Measurements from ENCODE around the gene SACM1L.
"Not testable (repeated sequence)": the region's sequence is repeated elsewhere in the genome, so short reads cannot be mapped to it uniquely, and the experiment has no call there.

Gene SACM1L

DNA sequence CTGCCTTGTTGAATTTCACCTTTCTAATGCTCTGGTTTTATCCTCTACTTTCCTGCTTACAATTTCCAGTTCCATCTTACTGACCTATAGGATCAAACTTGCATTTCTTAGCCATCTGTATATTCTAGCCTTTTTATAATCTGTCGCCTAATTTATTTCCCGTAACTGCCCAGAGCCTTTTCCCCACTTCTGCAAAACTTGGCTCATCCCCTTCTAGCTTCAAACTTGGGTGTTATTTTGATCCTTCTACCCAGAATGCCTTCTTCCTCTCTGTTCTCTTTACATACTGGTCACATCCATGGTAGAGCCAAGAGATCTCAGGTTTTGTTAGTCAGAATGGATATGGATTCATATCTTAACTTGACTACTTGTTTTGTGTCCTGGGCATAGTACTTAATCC, 2.6 kb downstream of the SACM1L start:
- DNase-seq (ENCODE audit: low read depth in 1 of 2, low spot score in 1 of 2): no peak

DNA sequence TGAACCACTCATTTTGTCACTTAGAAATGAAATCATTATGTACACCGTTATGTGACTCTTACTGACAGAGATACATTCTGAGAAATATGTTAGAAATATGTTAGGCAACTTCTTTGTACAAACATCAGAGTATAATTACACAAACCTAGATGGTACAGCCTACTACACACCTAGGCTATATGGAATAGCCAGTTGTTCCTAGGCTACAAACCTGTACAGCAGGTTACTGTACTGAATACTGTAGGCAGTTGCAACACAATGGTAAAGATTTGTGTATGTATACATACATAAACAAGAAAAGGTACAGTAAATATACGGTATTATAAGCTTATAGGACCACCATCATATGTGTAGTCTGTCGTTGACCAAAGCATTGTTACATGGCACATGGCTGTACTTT, 3.7 kb downstream of the SACM1L start:
- no peak for DNase-seq (ENCODE audit: low read depth in 1 of 2, low spot score in 1 of 2)

DNA sequence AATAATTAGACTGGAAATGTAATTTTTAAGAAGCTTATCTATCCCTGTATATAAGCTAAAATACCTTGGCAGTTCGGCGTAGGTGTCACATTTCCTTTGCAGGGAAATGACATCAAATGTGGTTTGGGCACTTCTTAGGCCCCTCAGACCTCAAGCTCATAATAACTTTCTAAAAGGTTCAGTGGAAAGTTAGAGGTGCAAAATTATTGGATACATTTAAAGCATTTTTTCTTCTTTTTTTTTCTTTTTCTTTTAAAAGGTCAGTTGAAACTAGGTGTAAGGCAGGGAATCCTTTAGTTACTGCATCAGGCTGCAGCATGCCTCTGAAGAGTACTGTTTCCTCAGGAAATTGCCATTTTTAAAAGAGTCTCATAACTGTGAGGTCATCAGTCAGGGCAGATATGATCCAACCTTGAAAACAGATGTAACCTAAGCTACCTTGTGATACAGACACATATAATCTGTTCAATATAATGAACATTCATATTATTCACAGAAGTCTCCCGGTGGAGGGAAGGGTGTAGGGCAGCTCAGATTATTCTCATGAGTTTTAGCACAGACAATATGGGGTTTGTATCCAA, 4.8 kb downstream of the SACM1L start:
- no peak for DNase-seq (ENCODE audit: low read depth in 1 of 2, low spot score in 1 of 2)

DNA sequence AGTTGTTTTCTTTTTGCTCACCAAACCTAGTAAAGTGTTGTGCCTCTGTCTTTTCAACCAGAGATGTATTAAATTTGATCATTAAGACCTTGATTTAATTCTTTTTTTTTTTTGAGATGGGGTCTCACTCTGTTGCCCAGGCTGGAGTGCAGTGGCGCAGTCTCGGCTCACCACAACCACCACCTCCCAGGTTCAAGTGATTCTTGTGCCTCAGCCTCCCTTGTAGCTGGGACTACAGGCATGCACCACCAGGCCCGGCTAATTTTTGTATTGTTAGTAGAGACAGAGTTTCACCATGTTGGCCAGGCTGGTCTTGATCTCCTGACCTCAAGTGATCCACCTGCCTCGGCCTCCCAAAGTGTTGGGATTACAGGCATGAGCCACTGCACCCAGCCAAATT, 6.0 kb downstream of the SACM1L start:
- not testable (repeated sequence) for DNase-seq (ENCODE audit: low read depth in 1 of 2, low spot score in 1 of 2)

DNA sequence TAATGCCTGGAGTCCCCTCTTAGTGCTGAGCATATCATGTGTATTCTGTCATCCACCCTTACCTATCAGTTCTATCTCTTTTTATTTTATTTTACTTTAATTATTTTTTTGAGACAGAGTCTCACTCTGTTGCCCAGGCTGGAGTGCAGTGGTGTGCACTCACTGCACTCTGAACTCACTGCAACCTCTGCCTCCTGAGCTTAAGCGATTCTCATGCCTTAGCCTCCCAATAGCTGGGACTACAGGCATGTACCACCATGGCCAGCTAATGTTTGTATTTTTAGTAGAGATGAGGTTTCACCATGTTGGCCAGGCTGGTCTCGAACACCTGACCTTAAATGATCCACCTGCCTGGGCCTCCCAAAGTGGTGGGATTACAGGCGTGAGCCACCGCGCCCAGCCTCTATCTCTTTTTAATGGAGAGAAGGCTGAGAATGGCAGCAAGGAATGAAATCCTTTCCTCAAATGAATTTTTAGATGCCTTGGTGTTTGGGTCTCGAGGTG, 11.4 kb downstream of the SACM1L start:
- DNase-seq (ENCODE audit: low read depth in 1 of 2, low spot score in 1 of 2): no peak

DNA sequence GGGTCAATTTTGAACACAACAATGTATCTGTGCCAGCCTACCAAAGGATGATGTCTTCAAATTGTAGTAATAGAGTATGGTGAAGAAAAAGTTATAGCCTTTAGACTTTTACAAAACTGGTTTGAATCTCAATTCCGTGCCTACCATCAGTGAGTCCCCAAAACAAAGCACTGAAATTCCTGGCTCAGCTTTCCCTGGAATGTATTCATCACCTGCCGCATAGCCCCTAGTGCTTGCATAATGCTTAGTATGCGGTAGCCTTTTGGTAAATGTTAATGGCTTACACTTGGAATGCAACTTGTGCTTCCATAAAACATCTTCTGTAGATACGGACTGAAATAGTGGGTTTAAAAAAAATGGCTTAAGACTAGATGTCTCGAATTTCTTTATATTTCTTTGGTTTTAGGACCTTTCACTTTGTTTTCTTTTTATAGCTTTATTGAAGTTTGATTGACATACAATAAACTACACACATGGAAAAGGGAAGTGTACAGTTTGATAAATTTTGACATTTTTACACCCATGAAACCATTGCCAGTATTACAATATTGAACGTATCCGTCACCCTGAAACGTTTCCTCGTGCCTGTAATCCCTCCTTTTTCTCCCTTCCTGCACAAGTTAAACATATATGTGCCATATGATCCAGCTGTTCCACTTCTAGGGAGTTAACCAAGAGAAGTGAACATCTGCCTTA, 12.1 kb downstream of the SACM1L start:
- DNase-seq (ENCODE audit: low read depth in 1 of 2, low spot score in 1 of 2): no peak

DNA sequence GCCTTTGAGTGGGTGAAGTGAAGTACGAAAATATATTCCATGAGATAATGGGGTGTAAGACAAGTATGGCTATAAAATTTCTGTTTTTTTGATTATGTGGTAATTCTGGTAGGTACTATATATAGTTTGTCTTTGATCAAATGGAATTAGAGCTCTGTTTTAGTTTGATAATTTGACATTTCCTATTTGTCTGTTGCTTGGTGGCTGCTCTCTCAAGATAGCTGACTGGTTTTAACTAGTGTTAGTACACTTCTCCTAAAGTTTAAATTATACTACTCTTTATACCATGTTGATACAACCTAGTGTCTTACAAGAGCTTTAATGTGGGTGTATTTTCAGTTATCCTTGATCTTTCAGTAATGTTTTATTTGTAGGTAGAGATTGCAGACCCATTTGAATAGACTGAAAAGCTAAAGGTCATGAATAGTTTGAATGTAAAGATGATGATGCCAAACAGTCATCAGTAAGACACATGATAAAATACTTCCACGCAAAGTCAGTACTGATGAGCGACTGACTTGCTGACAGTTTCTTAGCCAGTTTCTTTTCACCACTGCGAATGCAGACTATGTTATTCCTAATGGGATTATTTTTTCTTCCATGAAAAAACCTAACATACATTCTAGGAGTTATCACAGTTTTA, 15.2 kb downstream of the SACM1L start:
- no peak for DNase-seq (ENCODE audit: low read depth in 1 of 2, low spot score in 1 of 2)

DNA sequence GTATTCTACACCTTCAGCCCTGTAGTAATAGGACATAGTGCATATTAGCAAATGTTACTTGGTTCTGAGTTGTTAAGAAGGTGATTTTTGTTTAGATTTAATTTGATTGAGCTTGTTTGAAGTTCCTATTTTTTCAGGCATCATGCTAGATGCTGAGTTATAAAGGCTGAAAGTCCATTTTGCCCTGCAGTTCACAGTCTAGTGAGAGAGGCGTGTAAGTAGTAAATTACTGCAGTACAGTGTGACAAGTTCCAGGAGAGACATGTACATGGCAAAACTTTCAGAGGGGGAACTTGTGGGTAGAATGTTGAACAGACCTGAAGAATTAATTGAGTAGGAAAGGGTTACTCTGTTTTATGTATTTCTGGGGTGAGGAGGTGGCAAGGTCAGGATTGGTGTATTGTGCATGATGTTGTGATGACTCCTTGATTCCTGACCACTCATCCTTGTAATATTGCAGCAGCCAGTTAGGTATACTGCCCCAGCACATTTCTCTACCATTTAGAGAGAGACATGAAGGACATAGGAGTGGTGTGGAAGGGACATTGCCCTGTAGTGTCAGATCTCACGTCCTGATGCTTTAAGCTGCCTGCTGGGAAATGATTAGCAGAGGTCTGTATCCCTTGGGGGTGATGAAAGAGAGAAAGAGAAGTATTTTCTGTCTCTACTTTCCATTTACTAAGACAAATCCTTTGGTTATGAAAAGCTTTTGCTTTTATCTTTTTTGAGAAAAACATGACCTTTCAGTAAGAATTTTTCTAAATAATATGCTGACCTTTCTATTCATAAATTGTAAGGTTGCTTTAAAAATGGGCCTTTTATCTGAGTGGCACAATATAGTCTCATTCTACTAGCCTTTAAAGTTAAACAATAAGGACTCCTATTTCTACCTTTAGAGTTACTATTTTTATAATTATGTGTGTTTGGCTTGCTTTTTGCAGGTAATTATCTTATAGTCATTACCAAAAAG, 16.9 kb downstream of the SACM1L start:
- DNase-seq (ENCODE audit: low read depth in 1 of 2, low spot score in 1 of 2): no peak

DNA sequence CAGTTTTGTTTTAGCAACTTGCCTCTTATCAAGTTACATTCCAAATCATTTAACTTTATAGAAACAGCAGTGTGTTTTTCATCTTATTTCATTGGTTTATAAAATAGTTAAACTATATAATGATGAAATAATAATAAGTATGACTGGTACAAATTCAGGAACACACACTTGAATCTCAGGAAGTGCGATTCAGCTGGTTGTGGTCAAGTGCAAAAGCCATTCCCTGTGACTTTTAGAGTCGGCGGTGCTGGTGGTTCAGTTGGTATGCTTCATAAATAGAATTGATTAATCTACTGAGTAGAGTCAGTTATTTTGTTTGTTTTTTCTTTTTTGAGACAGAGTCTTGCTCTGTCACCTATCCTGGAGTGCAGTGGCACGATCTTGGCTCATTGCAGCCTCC, 22.7 kb downstream of the SACM1L start:
- no peak for DNase-seq (ENCODE audit: low read depth in 1 of 2, low spot score in 1 of 2)

DNA sequence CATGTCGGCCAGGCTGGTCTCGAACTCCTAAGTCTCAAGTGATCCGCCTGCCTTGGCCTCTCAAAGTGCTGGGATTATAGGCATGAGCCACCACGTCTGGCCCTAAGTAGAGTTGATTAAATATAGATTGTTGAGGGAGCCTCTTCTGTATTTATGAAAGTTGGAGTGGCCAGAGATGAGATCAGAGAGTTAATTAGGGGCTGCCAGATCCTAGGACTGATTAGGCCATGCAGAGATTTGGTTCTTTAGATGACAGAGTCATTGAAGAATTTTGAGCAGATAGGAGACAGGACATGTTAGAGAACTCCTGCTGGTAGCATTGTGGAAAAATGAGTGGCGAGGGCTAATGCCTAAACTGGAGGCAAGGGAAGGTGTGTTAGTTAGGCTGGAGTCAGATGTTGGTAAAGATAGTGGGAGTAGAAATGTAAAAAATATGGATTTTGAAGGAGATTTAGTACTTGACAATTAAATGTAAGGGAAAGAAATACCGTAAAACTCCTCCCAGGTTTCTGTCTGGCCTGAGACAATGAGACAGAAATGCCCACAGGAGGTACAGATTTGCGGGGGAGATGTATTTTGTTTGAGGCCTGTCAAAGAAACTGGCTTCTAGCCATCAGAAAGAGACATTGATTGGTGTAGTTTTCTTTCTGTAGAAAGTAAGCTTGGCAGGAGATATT, 23.4 kb downstream of the SACM1L start:
- no peak for DNase-seq (ENCODE audit: low read depth in 1 of 2, low spot score in 1 of 2)

DNA sequence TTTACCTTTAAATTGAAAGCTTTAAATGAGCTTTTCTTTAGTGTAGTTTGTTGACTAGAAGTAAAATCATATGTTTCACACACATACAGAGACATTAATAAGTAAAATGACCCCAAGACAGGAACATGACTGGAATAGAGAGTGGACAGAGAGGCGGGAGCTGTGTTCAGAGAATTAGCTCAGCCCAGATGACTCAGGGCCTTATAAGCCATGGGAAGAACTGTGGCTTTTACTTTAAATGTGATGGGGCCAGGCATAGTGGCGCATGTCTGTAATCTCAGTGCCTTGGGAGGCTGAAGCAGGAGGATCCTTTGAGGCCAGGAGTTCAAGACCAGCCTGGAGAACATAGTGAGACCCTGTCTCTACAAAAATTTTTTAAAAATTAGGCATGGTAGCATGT, 26.7 kb downstream of the SACM1L start:
- no peak for DNase-seq (ENCODE audit: low read depth in 1 of 2, low spot score in 1 of 2)

DNA sequence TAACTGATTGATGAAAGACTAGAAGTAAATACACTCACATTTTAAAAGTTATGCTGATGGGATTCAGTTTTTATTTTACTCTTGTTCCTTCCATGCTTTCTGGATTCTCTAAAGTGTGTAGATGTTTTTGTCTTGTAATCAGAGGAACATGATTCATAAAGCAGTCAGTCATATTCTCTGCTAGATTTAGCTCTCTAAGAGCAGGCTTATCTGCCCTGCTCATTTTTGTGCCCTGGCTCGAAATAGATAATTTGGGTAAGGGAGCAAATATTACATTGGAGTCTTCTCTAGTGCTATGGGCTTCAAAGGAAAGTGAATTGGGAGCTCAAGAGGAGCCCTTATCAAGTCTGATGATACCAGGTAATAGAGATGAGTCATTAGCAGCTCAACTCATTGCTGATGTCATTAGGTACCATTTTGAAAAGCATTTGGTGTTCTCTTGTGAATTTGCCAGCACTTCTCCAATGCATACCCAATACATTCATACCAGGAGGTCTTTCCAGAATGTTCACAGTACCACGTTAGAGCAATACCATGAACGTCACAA, 27.7 kb downstream of the SACM1L start:
- no peak for DNase-seq (ENCODE audit: low read depth in 1 of 2, low spot score in 1 of 2)

DNA sequence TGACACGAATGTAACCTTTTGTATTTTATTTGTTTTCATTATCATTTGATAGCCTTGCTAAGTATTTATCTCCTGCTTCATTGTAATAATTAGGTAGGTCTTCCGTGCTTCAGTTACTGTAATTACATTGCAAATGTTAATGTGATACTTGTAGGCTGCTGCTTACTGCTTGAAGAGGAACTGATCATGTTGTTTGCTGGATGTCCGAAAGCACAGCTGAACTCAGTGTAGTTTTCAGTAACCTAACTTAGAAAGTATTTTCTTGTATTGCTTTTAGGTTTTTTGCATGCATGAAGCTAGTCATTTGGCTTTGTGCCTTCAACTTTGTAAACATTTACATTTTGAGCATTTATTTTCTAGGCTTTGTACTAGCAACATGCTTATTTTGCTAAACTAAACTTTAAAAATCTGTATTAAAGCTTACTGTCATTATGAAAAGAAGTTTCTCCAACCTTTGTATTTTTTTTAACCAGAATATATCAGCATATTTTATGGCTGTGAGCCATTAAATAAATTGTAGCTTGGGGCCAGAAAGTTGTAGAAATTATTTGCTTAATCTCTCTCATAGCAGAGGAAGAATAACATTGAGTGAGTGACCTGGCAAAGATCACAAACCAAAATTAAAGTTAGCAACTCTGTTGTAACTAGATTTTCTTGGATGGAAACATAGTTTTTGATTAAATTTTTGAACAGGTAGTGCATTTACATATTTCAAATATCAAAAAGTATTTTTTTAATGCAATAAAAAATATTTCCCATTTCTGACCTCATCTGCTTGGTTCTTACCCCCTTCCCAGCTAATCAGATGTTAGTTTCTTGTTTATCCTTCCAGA, 30.7 kb downstream of the SACM1L start:
- DNase-seq (ENCODE audit: low read depth in 1 of 2, low spot score in 1 of 2): no peak

DNA sequence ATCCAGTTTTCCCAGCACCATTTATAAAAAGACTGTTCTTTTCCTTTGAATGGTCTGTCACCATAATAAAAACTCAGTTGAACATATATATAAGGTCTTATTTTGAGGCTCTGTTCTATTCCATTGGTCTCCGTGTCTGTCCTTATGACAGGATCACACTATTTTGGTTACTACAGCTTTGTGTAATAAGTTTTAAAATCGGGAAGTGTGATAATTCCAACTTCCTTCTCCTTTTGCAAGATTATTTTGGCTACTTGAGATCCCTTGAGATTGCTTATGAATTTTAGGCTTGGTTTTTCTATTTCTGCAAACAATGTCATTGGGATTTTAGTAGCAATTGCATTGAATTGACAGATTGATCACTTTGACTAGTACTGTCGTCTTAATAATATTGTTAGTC, 35.7 kb downstream of the SACM1L start:
- DNase-seq (ENCODE audit: low read depth in 1 of 2, low spot score in 1 of 2): no peak

DNA sequence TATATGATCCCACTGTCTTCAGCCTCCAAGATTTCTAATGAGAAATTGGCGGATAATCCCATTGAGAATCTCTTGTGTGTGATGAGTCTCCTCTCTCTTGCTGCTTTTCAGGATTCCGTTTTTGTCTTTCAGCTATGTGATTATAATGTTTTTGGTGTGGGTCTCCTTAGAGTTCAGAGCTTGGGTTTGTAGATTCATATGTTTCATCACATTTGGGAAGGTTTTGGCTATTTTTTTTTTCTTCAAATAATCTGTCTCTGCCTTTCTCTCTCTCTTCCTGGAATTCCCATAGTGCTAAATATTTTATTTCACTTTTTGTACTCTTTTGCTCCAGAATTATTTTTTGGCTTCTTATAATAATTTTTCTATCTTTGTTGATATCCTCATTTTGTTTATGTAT, 40.4 kb downstream of the SACM1L start:
- no peak for DNase-seq (ENCODE audit: low read depth in 1 of 2, low spot score in 1 of 2)

DNA sequence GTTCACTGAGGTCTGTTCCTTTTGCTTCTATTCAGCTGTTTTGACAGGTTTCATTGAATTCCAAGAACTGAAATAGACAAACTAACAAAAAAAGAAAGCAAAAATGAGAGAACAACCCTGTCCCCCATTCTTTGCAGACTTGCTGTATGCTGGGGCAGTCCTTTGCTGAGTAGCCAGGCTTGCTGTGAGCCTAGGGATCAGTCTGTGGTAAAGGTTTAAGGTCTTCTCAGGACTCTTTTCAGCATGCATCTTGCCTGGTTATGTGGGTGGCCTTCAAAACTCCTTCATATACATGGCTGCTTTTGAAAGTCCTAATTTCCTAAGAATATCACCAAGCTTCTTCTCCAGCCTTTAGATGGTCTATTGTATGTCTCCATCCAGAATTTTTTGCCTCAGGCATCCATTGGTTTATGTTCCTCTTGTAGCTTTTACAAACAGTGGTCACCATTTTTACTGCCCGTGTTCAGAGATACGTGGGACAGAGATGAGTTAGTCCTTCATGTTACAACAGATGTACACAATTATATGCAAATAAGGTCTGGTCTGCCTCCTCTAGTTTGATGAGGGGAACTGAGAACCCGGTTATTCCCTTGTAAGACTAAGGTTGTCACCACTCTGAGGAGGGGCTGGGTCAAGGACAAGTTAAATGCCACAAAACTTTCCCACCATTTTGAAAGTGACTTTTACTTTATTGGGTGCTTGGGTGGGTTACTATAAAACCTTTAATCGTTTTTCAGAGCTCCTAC, 41.4 kb downstream of the SACM1L start:
- no peak for DNase-seq (ENCODE audit: low read depth in 1 of 2, low spot score in 1 of 2)

DNA sequence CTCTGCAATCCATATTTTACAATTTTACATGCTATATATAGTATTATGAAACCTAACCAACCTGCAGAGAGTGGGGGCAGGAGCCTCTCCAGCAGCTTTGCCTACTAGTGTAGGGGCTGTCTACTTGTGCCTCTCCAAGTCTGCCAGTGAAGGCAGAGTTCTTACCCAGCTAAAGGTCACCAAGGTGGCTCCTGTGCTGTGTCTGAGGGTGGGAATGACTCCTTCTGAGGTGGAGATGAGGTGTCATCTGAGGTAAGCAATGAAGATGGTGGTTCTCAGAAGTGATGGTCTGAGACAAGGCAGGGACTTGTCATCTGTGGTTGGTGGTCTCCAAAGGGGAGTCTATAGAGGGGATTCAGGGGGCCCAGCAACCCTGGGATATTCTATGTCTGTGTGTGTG, 47.5 kb downstream of the SACM1L start:
- DNase-seq (ENCODE audit: low read depth in 1 of 2, low spot score in 1 of 2): no peak

DNA sequence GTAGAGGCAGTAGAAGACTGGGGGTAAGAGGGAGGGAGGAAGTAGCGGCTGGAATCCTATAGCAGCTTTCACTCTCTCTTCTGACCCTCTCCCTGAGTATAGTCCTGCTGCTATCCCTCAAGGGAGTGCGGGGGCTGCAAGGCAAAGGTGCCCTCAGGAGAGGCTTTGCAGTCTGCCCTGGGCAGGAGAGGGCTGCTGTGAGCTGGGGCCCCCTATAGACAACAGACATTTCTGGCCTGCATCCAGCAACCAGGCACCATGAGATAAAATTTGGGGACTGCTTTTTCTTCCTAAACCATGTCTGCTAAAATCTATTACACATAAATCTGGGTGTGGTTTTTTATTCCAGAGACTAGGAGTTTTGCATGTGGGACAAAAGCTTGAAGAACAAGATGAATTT, 48.0 kb downstream of the SACM1L start:
- no peak for DNase-seq (ENCODE audit: low read depth in 1 of 2, low spot score in 1 of 2)

DNA sequence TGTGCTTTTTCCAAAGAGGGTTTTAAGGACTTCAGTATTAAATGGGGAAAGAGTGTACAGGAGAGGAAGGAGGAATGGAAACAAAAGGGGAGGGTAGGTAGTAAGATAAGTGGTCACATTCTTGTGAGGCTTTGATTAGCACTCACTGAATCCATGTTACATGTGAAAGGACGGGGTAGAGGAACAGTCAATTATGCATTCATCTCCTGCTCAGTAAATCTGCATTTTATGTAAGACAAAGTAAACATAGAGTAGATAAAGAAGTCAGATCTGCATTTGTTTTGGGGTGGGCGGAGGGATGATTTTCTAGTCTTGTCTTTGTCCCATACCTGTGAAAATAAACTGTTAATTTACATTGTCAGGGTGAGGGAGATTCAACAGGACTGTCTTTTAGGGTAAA, 50.8 kb downstream of the SACM1L start:
- no peak for DNase-seq (ENCODE audit: low read depth in 1 of 2, low spot score in 1 of 2)

Measured in stimulated activated CD4-positive, alpha-beta T cell treated with anti-CD3 and anti-CD28 coated beads, Interleukin-15, amount 100 ng/mL, for 1 hour (primary cell).